Activated CD4-positive, alpha-beta T cell treated with anti-CD3 and anti-CD28 coated beads, Interleukin-2, amount 50 U/mL, for 1 hour (primary cell): ENCODE results near the gene KIF16B.
"Not testable (repeated sequence)": the region's sequence is repeated elsewhere in the genome, so short reads cannot be mapped to it uniquely, and the experiment has no call there.

Experiments used
- DNase-seq: peaks from one replicate; pipeline ENCODE4 v3.0.0-alpha.2; 2020

The KIF16B gene

DNA sequence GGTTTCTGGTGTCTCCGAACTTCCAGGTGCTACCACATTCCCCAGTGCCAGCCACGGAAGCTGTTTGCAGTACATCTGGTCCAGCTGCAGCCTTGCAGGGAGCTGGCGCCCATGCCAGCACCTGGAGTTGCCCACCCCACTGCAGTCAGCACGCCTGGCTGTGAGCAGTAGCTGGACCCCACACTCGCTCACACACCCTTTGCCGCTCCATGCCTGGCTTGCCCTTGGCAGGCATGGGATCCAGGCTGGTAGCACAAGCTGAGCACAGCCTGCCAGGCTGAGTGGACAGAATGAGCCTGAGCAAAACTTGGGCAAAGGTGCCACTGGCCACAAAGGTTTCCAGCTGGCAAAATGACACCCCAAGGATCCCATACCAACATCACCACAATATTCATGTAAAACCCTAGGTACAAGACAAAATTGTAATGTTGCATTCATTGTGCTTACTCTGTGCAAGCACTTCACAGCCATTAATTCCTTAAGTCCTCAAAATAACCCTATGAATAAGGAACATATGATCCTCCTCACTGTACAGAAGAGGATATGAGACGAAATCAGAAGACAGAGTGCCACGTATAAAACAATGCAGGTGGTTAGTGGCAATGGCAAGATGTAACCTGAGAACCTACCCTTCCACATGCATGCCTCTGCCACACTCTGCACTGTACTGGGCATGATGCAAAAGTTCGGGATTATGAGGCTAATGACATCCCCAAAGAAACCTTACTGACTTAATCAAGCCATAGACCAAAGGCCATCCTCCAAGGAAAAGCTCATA, 18.3 kb downstream of the KIF16B start:
- DNase-seq, result no peak

DNA sequence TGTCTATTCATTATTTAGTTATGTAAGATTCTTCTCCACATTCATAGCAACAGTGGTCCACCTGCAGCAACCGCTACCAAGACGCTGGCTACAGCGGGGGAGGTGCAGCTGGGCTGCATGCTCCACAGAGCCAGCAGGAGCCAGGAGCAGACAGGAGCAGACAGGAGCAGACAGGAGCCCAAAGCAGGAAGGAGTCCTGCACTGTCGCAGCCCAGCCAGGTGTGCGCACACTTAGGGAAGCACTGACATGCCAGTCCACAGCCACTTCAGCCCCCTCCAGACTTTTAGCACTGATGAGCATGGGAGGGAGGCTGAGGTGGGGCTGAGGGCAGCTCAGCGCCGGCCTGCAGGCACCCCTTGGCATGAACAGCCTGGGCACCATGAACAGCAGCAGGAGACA, 19.6 kb downstream of the KIF16B start:
- DNase-seq, result no peak

DNA sequence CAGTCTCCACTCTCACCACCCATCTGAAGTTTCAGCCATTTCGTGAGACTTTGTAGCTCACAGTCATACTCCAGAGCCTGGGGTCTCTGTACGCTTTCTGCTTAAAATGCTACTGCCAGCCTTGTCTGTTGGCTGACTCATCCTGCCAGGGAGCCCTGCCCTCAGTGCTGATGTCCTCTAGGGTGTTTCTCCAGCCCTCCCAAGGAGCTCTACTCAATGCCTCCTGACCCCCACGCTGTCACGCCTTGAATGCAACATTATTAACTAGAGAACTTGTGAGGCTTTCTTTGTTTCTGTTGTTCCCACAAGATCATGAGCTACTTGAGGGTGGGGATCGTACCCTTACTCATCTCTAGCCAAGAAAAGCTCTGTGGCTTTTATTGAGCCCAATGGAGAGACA, 20.1 kb downstream of the KIF16B start:
- DNase-seq, result no peak

DNA sequence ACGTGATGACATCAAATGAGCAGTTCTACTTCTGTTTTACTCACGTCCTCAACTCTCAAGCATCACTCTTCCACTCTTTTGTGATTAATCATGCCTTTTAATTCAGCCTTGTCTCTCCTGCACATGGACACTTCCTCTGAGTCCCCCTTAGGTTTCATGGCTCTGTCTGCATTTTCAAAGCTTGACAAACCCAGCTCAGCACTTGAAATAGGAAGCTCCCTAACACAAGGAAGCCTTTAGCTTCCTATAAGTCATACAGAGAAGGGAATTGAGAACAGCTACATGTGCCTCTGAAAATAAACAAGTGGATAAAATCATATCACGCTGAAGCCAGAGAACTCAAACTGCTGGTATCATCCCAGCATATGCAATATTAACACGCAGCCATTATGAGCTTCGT, 21.2 kb downstream of the KIF16B start:
- no peak for DNase-seq

DNA sequence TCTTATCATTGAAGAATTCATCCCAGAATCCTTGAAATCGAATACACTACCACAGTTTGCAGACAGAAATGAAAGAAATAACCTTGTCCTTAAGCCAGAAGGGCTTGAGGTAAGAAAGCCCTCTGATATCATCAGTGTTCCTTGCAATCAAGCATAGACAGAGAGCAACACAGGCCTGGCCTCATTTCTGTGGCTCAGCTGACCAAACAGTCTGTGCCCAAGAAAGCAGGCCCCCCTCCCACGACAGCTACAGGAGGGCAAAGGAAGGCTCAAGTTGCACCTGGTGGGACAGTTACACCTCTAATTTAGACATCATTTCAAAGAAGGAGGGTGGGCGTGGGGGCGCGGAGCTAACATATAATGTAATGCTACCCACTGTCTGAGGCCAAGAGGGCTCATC, 21.6 kb downstream of the KIF16B start:
- DNase-seq, result no peak

DNA sequence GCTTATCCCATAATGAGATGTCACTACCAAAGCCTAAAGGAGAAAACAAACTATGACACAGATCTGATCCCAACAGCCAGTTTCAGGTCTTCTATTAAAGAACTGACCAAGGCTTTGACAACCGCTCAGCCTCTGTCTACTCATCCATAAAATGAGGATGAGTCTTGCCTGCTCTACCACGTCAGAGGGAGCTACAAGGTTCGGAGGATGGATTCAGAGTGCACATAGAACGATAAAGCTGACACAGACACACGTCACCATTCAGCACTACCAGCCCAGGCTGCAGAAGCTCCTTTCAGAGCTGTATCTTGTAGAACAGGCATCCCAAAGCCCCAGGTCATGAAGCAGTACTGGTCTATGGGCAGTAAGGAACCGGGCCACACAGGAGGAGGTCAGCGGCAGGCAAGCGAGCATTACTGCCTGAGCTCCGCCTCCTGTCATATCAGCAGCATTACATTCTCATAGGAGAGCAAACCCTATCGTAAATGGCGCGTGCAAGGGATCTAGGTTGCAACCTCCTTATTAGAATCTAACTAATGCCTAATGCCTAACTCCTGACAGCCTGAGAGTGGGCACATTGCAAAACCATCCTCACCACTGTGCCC, 25.1 kb downstream of the KIF16B start:
- DNase-seq, result no peak

DNA sequence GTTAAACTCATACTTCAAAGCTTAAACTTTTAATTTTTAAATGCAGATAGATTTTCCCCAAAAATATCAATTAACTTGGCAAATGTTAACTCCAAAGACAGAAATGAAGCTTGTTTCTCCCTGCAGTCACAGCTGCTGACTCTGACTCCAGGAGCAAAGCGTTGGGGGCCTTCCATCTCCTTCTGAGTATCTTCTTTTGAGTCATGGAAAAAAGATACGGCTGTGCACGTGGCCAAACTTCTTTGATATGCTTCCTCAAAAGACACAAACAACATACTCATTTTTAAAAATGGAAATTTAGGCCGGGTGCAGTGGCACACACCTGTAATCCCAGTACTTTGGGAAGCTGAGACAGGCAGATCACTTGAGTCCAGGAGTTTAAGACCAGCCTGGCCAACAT, 28.3 kb downstream of the KIF16B start:
- no peak for DNase-seq

DNA sequence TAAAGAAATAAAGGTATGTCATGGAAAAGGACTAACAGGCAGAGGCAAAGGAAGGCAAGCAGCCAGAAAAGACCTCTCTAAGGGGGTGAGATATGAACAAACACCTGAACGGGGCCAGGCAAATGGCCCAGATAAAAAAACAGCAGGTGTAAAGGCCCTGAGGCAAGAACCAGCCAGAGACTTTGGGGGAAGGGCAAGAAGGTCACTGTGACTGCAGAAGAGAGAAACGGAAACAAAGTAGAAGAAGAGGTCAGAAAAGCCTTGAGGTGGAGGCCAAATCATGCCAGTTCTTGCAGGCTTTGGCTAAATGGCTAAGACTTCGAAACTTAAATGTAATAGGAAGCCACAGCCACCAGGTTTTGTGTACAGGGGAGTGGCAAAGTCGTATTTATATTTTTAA, 30.8 kb downstream of the KIF16B start:
- no peak for DNase-seq

DNA sequence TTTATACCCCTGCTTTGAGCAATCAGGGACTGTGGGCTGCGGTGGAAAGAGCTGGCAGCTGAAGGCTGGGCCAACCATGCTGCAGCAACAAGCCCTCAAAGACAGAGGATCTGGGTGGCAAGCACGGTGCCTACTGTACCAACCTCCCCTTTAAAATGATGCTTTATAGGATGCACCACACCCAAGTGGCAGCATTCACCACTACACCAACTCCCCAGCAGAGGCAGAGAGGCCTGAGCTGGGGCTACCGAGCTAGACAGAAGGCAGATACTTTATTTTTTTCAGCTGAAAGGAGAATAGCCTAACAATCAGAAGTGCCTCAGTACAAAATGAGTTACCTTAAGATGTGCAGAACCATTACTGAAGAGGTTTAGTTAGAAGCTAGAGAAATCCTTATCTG, 31.4 kb downstream of the KIF16B start:
- DNase-seq, result no peak

DNA sequence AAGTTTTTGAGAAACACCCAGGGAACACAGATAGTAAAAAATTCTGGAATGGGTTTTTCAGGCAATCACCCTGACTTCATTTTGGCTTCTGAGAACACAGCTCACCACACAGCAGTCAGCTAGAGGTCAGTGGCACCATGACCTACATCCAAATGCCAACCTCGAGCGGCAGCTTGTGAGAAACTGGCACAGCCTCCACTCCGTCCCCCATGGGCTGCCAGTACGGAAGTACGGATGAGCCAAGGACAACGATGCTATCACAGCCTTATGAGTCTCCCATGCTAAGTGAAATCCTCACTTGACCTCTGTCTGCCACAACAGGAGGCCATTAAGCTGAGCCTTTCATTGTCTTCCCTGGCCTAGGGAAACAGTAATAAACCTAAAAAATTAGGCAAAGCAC, 32.0 kb downstream of the KIF16B start:
- DNase-seq, result no peak

DNA sequence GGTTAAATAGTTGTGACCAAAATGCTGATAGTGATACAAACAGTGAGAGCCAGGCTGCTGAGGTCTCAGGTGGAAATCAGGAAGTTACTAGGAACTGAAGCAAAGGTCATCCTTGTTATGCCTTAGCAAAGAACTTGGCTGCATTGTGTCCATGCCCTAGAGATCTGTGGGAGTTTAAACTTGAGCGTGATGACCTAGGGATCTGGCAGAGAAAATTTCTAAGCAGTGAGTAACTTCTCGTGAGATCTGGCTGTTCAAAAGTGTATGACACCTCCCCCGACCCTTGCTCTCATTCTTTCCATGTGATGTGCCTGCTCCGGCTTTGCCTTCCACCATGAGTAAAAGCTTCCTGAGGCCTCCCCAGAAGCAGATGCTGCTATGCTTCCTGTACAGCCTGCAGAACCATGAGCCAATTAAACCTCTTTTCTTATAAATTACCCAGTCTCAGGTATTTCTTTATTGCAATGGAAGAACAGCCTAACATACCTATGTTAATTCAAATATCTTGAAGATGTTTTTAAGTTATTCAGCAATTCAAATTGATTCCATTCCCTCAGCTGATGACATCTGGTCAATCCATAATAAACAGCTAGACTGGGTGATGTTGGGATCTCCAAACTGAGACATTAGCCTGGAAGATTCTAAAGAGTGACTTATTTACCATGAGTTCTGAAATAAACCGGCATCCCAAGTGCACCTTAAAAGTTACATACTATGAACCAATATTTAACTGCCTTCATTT, 33.8 kb downstream of the KIF16B start:
- no peak for DNase-seq

DNA sequence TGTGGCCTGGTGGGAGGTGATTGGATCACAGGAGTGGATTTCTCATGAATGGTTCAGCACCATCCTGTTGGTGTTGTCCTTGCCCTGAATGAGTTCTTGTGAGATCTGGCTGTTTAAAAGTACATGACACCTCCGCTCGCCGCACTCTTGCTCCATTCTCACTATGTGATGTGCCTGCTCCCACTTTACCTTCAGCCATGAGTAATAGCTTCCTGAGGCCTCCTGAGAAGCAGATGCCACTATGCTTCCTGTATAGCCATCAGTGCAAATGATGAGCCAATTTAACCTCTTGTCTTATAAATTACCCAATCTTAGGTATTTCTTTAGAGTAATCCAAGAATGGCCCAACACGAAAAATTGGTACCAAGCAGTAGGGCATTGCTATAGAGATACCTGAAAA, 34.5 kb downstream of the KIF16B start:
- DNase-seq, result no peak

DNA sequence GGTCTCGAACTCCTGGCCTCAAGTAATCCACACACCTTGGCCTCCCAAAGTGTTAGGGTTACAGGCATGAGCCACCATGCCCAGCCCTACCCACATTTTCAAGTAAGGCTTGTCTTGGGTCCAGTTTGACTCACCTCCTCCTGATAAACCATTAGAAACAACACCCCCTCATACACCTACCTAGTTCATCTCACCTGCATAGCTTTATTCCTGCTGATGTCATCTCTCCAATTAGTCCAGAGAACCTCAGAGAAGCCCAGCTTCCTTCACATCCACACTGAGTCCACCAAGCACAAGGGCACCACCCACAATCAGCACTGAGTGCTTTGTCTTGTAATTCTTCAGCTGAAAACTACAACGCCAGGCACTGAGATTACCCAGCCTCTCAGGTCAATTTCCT, 35.3 kb downstream of the KIF16B start:
- DNase-seq, result no peak

DNA sequence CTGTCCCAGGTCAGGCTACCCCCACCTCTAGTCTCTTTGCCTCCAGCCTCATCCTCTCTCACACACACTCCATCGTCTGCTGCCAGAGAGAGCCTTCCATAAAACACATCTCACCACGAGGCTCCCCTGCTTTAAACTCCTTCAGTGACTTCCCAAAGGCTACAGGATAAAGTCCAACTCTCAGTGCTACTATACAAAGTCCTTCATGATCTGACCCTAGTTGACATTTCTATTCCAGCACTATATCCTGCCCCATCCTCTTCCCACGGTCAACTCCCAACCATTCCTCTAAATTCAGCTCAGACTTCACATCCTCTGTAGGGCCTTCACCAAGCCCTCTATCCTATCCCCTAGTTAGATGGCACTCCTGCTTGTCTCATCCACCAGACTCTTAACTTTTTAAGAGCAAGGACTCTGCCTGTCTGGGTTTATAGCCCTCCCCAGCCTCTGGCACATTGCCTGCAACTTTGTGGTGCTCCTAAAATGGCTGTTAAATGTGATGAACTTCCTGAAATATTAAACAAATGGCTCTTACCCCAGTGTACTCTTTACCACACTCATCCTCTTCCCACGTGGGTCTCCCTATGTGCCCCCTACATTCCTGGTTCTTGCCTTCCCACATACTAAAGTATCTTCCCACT, 36.1 kb downstream of the KIF16B start:
- DNase-seq, result no peak

DNA sequence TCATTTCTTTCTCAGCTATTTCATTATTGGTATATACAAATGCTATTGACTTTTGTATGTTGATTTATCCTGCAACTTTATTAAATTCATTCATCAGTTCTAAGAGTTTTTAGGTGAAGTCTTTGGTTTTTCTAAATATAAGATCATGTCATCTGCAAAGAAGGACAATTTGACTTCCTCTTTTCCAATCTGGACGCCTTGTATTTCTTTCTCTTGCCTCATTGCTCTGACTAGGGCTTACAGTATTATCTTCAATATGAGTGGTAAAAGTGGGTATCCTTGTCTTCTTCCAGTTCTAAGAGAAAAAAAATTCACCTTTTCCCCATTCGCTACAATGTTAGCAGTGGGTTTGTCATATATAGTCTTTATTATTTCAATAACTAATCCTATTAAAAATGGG, 38.0 kb downstream of the KIF16B start:
- DNase-seq, result no peak

DNA sequence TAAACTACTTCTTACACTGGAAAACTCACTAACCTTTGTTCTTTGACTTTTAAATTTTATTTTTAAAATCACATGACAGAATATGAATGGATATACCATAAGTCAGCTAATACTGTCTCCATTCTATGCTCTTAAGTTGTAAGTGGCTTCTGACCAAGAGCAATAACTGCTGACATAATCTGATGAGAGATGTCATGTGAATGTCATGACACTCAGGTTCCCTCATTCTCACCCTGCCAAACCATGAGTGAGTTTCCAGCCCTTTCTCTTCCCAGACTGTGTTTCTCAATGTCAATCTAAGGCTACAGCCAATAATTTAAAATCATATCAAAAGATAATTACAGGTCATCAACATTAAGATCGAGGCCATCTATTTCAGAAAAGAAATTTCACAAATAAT, 39.7 kb downstream of the KIF16B start:
- DNase-seq, result no peak

DNA sequence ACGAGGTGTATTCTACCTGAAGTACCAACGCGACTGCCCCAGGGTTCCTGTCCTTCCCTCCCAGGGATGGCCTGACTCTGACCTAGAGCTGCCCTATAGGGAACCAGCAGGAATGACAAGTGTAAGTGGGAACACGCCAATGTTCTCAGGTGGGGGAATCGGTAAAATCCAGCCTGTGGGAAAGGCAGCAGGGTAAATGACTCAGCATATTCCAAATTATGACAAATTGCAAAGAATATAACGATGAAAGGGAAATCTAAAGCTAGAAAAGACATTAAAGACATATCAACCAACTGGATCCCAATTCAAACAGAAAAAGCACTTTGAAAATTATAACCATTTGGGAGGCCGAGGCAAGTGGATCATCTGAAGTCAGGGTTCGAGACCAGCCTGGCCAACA, 41.8 kb downstream of the KIF16B start:
- no peak for DNase-seq

DNA sequence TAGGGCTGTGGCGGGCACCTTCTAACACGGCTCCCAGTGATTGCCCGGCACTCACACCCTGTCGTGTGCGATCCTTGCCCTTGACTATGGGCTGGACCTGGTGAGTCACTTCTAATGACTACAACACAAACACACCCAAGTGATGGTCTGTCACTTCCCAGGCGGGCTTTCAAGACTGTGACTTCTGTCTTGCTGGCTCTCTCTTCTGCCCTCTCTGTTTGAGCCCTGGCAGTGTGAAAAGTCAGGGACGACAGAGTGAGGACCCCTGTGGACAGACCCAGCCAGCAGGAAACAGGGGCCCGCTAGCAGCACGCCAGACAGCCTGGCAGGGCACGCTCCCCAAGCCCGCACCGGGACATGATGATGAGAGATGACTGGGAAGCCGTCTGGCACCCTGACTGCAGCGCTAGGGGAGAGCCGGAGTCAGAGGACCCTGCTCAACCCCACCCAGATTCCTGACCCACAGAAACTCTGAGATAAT, 43.0 kb downstream of the KIF16B start:
- DNase-seq, result no peak

DNA sequence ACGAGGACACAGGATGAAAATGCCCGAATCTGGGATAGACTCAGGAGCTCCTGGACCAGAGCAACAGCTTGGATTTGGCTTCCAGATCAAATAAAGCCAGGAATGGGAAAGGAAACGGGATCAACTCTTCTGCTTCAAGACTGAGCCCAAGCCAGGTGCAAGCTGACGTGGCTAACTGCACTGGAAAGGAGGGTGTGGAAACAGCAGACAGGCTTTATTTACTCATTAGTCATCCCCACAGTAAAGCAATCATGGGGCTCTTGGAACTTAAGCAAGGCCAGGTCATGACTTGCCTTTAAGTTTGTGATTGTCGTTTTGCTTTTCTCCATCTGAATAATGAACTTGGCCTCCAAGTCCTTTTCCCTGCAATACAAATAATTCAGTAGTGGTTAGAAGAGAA, 45.2 kb downstream of the KIF16B start:
- no peak for DNase-seq

DNA sequence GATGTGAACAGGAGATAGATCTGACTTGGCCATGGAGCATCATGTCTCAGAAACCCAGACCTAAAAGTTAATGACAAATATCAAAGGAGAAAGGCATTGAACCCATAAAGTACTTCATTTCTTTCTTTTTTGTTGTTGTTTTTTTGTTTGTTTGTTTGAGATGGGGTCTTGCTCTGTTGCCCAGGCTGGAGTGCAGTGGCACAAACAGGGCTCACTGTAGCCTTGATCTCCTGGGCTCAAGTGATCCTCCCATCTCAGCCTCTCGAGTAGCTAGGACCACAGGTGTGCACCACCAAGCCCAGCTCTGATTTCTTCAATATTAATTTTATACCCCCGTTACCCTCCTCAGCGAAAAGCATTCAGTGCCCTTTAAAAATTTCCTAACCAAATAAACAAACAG, 45.8 kb downstream of the KIF16B start:
- DNase-seq, result no peak

DNA sequence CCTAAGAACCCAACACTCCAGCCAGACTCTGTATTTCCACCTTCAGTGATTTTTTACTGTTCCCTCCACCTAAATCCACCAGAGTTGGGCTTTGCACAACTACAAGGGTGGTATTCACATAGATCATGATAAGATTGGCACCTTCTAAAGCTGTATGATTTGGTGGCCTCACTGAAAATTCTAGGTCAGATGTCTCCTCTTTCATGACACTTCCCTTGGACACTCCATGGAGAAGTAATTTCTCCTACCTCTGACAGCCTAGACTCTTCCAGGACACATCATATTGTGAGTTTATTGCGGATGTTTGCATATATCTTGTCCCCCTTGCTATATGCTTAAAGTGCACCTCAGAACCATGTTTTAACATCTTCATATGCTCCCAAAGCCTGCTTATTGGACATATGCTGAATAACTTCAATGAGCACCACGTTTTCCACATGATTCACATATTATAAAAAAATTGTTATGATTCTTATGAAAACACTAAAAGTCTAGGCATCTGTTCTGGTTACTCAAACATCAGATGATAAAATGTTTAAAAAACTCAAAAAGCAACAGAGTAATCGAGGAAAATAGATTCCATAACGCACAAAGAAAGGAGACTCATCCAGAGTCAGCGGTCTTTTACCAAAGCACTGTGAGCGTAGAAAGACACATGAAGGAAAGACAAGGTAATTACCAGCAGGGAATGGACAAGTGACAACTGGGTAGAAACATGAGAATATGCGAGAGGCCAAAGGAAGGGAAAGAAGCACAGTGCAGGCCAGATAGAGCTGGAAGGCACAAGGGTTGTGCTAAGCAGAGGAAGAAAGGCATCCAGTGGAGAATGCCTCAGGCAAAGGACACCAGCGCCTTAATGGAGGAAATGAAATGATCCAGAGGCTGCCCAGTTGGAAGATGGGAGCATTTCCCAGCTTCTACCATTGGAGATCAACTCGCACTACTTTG, 46.5 kb downstream of the KIF16B start:
- DNase-seq, result no peak

DNA sequence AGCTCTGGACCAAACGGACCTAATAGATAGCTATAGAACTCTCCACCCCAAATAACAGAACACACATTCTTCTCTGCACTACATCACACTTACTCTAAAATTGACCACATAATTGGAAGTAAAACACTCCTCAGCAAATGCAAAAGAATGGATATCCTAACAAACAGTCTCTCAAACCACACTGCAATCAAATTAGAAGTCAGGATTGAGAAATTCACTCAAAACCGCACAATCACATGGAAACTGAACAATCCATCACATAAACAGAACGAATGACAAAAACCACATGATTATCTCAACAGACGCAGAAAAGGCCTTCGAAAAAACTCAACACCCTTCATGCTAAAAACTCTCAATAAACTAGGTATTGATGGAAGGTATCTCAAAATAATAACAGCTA, 50.6 kb downstream of the KIF16B start:
- not testable (repeated sequence) for DNase-seq
